Left lung (tissue), 10 donors: ENCODE data around the gene SPRR5. TPM values are rescaled to one million over a fixed set of nuclear protein-coding genes. Genes with fewer than 3 reads are reported as not detected.

ENCODE experiments used
- ATAC-seq: fragments of 200-7000 bp; cut with Tn5 transposase; one replicate; pipeline ENCODE4 v1.9.1; 2020; ENCODE audit warnings: moderate library complexity
- DNase-seq, 4 donors: peaks; one replicate each; pipeline ENCODE4 v3.0.0-alpha.2; 2013 to 2020
- H3K27ac ChIP-seq, 2 donors: fragments of 200-600 bp; sonication (generic) in 1 of 2; one replicate each; pipeline versions ENCODE4 v1.5.0 to v1.8.0; 2020 to 2021
- H3K27me3 ChIP-seq, 2 donors: fragments of 200-600 bp; sonication (generic) in 1 of 2; one replicate each; pipeline versions ENCODE4 v1.5.0 to v1.8.0; 2020 to 2021
- H3K36me3 ChIP-seq, 2 donors: fragments of 200-600 bp; sonication (generic) in 1 of 2; one replicate each; pipeline versions ENCODE4 v1.5.0 to v1.8.0; 2020 to 2021
- H3K4me1 ChIP-seq, 2 donors: fragments of 200-600 bp; one replicate each; pipeline ENCODE4 v1.8.0; 2021
- H3K4me3 ChIP-seq, 2 donors: fragments of 200-600 bp; sonication (generic) in 1 of 2; one replicate each; pipeline versions ENCODE4 v1.5.0 to v1.8.0; 2020 to 2021; ENCODE audit warnings: mild to moderate bottlenecking in 1 of 2
- H3K9me3 ChIP-seq, 2 donors: fragments of 200-600 bp; sonication (generic) in 1 of 2; one replicate each; pipeline versions ENCODE4 v1.5.0 to v1.8.0; 2020 to 2021
- intact Hi-C, 2 donors: fragments of 100-400 bp; cut with DNase I; formaldehyde crosslinking; loops; one replicate each; pipeline versions ENCODE4 v1.11.2 to v1.14.2; 2022
- polyA plus RNA-seq, 6 donors: library from polyadenylated mRNA; unstranded; fragments of 120-200 nt; gene quantifications; one replicate each; pipeline ENCODE4 v1.2.1, GENCODE V29; 2013; ENCODE audit not compliant: insufficient read length in 6 of 6
- total RNA-seq, 2 donors: library from RNA; stranded (reverse); fragmentation: NEBNext Ultra II Directional; extraction: Animal tissue kit (Norgen Biotek cat#: 25700); gene quantifications; one replicate each; pipeline ENCODE4 v1.2.1, GENCODE V29; 2021
- TF ChIP-seq, protein P1 (sequence below), 2 donors: fragments of 200-600 bp; sonication (generic) in 1 of 2; IDR thresholded peaks; one replicate each; pipeline versions ENCODE4 v1.5.0 to v1.8.0; 2021; ENCODE audit warnings: antibody characterized with exemption in 2 of 2
- donor health status: DM: no; HTN: yes; CAD: no.
- donor health status: DM: no; HTN: no; CAD: no.

SPRR5 gene
- total and polyA plus RNA-seq, 8 donors = not detected

DNA sequence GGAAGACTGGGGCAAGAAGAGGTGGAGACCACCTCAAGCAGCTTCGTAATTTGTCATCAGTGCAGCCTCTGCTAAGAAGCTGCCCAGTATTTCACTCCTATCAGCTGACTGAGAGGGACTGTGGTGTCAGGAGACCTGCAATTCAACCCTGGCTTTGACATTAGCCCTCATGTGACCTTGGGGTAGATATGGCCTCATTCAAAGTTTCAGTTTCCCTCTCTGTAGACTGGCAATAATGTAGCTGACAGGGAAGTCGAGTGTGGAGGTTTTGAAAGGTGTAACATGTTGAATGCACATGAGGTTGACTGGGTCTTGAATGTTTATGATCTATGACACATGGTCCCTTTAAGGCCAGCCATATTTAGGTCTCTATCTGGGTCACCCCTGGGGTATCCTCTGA, 21.2 kb downstream of the SPRR5 start:
- Histone ChIP-seq H3K27ac (no peak overlapping the region), H3K36me3 (no peaks in the 10 kb centered on the region), H3K27me3 (no peaks in the 10 kb centered on the region), H3K4me3 (no peak overlapping the region), H3K4me1 (no peaks in the 10 kb centered on the region), H3K9me3 (no peaks in the 10 kb centered on the region)
- ATAC-seq (no peak), DNase-seq (no peak)
- intact Hi-C loops = no loop called here
- TF ChIP-seq, protein P1, sequence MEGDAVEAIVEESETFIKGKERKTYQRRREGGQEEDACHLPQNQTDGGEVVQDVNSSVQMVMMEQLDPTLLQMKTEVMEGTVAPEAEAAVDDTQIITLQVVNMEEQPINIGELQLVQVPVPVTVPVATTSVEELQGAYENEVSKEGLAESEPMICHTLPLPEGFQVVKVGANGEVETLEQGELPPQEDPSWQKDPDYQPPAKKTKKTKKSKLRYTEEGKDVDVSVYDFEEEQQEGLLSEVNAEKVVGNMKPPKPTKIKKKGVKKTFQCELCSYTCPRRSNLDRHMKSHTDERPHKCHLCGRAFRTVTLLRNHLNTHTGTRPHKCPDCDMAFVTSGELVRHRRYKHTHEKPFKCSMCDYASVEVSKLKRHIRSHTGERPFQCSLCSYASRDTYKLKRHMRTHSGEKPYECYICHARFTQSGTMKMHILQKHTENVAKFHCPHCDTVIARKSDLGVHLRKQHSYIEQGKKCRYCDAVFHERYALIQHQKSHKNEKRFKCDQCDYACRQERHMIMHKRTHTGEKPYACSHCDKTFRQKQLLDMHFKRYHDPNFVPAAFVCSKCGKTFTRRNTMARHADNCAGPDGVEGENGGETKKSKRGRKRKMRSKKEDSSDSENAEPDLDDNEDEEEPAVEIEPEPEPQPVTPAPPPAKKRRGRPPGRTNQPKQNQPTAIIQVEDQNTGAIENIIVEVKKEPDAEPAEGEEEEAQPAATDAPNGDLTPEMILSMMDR (IDR thresholded peaks at IDR 0.05) = no peak

DNA sequence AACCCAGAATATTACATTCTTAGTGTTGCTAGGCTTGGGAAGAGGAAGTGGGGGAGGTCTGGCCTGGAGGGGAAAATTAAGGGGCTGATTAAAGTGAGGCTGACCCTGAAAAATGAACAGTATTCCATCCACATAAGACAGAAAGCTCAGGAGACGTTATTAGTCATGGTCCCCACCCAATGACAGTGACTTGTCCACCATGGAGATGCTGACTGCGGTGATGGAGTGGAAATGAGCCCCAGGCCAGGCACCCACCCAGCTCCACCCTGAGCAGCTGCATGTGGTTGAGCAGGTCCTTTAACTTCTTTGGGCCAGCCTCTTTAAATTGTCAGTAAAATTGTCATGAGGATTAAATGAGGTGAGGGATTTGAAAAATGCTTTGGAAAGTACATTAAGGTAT, 22.0 kb downstream of the SPRR5 start:
- intact Hi-C loops = no loop called here
- no peak for DNase-seq
- ATAC-seq = no peak
- no peaks in the 10 kb centered on the region for H3K36me3 ChIP-seq
- TF ChIP-seq, protein P1 (IDR thresholded peaks at IDR 0.05) = no peak
- H3K27ac ChIP-seq = no peak overlapping the region
- no peaks in the 10 kb centered on the region for H3K27me3 ChIP-seq
- H3K4me3 ChIP-seq = no peak overlapping the region
- H3K4me1 ChIP-seq = no peaks in the 10 kb centered on the region
- no peaks in the 10 kb centered on the region for H3K9me3 ChIP-seq

DNA sequence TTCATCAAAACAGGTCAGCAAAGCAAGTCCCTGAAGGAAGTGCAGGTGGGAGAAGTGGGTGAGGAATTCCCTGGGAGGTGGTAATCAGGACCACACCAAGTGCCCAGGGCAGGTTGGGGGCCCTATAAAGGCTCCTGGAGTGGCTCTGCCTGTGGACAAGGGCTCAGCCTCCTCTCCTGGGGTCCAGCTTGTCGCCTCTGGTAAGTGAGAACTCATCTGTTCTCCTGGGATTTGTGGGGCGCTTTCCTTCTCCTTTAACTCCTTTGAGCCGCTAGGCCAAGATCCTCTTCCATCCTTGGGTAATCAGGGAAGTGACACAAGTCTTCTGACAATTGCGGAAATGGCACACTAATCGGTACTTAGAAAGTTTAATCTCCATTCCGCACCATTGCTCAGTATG, 23.5 kb downstream of the SPRR5 start, which contains the start of gene SPRR4:
SPRR4 (plus strand) TSS at position 154 of the 400 bp plus-strand sequence. CDS start 1,243 bp downstream, outside the sequence.
- no peaks in the 10 kb centered on the region for H3K36me3 ChIP-seq
- no peaks in the 10 kb centered on the region for H3K27me3 ChIP-seq
- H3K27ac ChIP-seq = no peak within 1 kb of the TSS
- no peaks in the 10 kb centered on the region for H3K9me3 ChIP-seq
- DNase-seq (no peak), ATAC-seq (no peak)
- intact Hi-C loops = no loop called here
- no peaks in the 10 kb centered on the region for H3K4me1 ChIP-seq
- TF ChIP-seq, protein P1 (IDR thresholded peaks at IDR 0.05) = no peak
- H3K4me3 ChIP-seq = no peak within 1 kb of the TSS

DNA sequence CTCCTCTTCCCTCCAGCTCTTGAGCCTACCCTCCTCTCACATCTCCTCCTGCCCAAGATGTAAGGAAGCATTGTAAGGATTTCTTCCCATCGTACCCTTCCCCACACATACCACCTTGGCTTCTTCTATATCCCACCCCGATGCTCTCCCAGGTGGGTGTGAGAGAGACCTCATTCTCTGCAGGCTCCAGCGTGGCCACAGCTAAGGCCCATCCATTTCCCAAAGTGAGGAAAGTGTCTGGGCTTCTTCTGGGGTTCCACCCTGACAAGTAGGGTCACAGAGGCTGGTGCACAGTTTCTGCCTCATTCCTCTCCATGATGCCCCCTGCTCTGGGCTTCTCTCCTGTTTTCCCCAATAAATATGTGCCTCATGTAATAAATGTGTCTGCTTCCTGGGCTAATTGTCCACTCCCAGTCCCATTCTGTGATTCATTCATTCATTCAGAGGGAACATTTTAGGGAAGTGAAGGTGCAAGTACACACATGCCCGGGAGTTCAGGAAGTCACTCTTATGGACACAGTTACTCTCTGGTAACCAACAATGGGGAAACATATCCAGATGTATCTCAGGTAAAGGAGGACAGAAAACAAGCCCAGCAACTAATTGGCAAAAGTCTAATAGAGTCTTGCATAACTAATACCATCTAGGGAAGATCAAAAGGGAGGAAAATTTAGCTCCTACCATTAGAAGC, 25.3 kb downstream of the SPRR5 start:
- no peaks in the 10 kb centered on the region for H3K27me3 ChIP-seq
- ATAC-seq (no peak), DNase-seq (no peak)
- H3K27ac ChIP-seq = no peak overlapping the region
- intact Hi-C loops = no loop called here
- no peaks in the 10 kb centered on the region for H3K36me3 ChIP-seq
- no peaks in the 10 kb centered on the region for H3K9me3 ChIP-seq
- TF ChIP-seq, protein P1 (IDR thresholded peaks at IDR 0.05) = no peak
- H3K4me3 ChIP-seq = no peak overlapping the region
- H3K4me1 ChIP-seq = no peaks in the 10 kb centered on the region

DNA sequence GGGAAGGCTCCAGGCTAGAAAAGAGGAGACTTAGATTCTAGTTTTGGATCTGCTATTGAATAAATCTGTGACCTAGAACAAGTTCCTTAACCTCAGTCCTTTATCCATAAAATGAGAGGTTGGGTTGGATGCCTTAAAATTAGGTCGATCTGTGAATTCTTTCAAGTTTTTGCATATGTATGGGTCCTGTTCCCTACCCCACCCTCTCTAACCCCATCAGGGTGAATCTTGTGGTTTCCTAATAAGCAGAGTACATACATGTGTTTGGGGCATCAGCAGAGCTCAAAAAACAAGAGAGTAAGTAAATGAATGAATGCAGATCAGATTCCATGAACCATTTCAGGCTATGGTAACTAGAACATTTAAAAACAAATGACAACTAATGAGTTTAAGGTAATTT, 29.7 kb downstream of the SPRR5 start:
- H3K4me1 ChIP-seq = no peaks in the 10 kb centered on the region
- H3K4me3 ChIP-seq = no peak overlapping the region
- no peaks in the 10 kb centered on the region for H3K9me3 ChIP-seq
- TF ChIP-seq, protein P1 (IDR thresholded peaks at IDR 0.05) = no peak
- H3K27me3 ChIP-seq = peaks cover 0 to under 1% of the 10 kb centered on the region in 2 donors
- no peak overlapping the region for H3K27ac ChIP-seq
- ATAC-seq (no peak), DNase-seq (no peak)
- no peaks in the 10 kb centered on the region for H3K36me3 ChIP-seq
- intact Hi-C loops = no loop called here
